HG03457 (cell line): ENCODE measurements around the gene CKB.

ENCODE experiments used
- ATAC-seq: cut with Tn5 transposase; IDR thresholded peaks from one replicate; pipeline ENCODE4 v1.9.1; 2021; ENCODE audit warnings: moderate number of reproducible peaks; ENCODE audit not compliant: unreplicated experiment

The CKB gene

DNA sequence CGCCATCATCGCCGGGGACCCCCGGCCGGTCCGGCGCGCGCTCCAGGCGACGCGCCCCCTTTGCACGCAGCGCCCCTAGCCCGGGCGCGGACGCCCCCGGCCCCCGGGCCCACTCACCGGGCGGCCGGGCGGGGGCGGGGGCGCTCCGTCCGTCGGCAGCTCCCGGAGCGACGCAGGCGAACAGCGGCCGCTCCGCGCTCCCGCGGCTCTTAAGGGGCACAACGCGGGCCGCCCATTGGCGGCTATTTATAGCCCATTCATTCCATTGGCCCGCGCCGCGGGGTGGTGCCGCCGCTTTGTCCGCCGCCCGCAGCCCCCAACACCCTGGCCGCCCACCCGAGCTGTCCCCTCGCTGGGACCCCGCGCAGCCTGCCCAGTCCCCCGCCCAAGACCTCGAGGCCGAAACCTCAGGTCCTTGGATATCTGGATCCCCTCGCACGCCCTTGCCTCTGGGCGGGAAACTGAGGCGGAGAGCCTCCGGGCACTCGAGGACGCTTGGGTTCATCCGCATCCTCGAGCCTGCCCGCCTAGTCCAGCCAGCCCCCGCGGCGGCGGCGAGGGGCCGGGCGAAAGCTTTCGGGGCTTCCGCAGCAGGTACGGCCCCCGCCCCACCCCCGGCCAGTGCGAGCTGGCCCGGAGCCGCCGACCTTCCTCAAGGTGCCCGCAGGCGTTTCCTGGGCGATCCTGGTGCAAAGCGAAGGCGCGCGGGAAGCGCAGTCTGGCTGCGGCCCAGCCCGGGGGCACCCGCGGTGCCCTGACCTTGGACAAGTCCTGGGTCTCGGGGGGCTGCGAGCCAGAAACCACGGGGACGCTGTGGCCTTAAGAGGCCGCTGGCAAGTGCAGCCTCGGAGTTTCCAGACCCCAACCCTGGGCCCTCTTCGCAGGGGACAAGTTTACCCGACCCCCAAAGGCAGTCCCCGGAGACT is at the start of gene CKB:
CKB (minus strand) TSS at position 182 of the 926 bp plus-strand sequence. CDS start 337 bp downstream, outside the sequence.
- no peak for ATAC-seq

DNA sequence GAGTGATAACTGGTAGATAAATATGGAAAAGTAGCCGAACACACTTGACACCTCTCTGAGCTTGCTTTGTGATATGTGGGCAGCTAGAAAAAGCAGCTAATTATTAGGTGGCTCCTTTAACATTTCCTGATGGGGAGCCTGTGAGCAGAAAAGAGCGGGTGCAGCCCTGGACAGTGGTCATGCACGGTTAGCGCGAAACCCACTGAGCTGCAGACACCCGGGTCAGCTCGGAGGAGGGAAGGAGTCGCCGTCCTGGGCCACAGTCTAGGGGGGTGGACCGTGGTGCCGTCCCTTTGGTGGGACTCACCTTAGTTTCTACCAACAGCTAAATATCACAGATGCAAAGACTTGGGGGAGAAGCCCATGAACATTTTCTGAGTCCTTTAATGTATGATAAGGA is 46.8 kb upstream of the CKB start:
- ATAC-seq = no peak

DNA sequence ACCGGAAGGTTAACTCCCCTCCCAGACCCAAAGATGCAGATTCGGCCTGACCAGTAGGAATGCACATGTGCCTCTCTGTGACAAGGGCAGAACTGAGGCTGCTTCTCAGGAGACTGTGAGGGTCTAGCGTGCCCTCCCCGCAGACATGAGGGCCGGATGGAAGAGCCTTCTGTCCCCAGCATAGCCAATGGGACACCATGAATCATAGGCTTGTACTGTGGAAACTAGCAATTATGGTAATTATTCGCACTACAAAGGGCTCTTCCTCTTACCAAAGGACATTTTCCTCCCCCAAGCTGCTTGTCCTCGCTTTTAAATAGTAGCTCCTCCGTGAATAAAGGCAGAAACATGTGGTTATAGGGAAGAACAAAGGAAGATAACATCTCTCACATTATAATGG is 46.3 kb upstream of the CKB start:
- no peak for ATAC-seq

DNA sequence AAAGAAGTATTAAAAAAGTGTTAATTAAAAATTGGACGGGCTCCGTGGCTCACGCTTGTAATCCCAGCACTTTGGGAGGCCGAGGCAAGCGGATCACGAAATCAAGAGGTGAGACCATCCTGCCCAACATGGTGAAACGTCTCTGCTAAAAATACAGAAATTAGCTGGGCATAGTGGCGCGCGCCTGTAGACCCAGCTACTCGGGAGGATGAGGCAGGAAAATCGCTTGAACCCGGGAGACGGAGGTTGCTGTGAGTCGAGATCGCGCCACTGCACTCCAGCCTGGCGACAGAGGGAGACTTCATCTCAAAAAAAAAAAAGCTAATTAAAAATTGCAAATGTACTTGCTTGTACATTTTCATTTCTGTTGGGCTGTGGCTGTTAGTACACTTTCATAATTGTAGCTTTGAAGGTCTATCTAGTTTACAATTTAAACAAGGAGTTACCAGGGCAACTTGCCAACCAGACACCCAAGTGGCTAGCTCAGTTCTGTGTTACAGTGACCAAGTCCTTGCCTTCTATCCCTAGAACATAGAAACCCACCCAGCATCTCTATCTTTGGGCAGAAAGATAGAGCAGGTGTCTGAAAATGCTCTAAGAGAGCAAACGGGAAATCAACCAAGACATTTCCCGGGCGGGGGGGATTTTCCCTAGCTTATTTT is 41.3 kb upstream of the CKB start:
- no peak for ATAC-seq

DNA sequence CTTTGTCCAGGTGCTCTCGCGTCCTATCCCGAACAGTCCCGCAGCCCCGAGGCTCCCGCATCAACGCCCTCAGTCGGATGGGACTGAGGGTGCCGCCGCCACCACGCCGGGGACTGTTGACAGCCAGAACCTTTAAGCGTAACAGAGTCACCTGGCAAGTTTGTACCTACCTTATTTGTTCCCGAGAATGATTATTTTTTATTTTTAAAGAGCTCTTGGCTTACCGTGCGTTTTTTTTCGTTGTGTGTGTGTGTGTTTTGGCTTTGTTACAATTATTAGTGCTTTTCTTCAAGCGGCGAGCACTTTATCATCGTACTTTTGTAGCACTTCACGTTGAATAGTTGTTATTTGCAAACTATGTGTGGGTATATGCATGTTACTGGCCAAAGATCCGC is 40.6 kb upstream of the CKB start:
- no peak for ATAC-seq

DNA sequence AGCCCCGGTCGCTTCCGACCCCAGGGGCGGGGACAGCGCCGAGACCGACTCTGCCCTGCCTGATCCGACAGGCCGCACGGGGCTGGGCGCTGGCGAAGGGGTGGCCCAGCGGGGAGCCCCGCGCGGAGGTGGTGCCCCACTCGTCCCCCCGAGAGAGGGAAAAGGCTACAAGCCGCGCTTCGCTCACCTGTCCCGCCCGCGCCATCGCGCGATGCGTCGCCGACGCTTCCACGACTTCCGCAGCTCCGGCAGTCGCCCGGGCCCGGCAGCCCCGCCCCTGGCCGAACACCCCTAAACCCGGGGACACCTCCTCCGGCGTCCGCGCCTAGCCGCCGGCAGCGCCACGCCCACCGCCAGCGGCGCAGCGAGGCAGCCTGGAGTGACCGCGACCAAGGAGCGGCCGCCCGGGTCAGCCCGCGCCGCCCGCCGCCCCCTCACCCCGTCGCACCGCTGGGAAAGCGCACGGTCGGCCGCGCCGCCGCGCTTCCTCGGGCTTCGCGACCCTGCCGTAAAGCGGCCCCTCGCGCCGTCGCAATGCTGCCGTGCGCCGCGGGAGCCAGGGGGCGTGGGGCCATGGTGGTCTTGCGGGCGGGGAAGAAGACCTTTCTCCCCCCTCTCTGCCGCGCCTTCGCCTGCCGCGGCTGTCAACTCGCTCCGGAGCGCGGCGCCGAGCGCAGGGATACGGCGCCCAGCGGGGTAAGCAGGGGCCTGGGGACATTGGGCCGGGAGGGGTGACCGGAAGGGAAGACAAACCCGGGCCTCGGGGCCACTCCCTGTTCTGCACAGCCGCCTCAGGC is 40.0 kb upstream of the CKB start, which contains the start of the genes BAG5 and COA8:
BAG5 (minus strand) TSS at position 229 of the 797 bp plus-strand sequence. CDS start 1,493 bp downstream, outside the sequence.
COA8 (plus strand) TSS at position 532 of the 797 bp plus-strand sequence; CDS start at position 574, 42 bp downstream.
- ATAC-seq = peak; percentile 58

DNA sequence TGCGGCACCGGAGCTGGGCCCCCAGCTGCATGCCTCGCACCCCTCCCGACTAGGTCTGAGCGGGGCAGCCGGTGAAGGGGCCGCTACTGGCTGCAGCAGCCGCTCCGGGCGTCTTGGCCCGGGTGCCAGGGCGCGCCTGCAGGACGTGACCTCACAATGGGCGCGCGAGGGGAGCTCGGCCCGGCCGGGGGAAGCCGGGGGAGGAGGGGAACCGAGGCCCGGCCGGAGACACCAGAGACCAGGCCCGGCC is 39.5 kb upstream of the CKB start:
- ATAC-seq = peak; percentile 26

DNA sequence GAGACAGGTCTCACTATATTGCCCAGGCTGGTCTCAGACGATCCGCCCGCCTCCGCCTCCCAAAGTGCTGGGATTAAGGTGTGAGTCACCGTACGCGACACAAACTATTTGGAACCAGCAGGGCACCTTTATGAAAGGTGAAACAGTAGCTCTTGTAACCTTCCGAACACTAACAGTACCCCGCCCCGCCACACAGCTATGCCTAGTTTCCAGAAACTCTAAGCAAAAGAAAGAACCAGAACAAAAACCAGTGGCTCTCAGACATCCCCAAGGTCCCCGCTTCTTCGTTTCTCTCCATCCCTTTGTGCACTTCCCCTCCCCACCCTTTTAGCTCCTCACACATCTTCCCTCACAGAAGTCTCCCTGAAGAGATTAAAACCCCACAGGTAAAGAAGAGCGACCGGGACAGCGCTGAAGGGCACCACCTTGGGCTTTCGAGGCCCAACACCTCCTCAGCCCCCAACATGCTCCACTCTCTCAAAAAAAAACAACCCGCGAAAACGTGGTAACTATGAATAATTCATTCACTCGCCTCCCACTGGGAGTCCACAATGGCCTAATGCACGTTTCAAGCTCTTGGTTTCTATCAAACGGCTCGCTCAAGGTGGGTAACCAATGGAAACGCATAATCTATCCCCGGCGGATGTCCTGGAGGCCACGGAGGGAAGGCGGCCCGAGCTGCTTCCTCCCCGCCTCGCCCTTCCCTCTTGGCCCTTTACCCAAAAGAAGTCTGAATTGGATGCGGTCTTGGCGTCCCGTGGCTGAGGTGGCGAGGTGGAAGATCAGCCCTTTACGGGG is 39.0 kb upstream of the CKB start:
- ATAC-seq = no peak

DNA sequence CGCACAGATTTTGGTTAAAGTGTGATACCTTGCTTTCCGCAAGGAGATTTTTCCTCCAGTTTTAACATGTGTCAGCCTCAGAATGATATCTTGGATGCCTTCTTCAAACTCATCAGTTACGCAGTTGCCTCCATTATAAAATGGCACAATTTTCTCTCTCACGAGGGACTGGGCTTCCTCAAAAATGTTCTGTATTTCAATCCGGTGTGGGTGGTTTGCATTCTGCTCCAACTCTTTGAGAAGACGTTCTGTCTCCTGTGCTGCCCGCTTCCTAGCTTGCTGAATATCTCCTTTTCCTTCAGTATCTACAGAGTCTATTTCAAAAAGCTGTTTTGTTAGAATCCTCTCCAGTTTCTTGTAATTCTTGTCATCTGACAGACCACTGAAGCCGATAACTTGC is 38.1 kb upstream of the CKB start:
- no peak for ATAC-seq

DNA sequence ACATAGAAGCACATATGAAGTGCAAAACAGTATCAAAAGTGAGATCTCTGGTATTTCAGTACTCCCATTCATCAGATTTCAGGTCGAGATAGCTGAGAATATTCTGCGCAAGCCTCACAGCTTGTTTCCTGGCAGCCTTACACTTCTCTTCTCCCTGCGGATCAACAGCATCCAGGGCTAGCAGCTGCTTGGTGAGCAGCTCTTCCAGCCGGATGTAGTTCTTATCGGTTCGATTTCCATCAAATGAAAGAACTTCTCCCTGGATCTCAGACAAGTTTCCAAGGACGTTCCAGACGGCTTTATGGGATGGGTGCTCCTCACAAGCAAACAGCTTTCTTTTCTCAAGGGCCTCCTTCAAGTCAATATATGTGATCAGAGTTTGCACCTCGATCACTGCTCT is 37.1 kb upstream of the CKB start:
- no peak for ATAC-seq

DNA sequence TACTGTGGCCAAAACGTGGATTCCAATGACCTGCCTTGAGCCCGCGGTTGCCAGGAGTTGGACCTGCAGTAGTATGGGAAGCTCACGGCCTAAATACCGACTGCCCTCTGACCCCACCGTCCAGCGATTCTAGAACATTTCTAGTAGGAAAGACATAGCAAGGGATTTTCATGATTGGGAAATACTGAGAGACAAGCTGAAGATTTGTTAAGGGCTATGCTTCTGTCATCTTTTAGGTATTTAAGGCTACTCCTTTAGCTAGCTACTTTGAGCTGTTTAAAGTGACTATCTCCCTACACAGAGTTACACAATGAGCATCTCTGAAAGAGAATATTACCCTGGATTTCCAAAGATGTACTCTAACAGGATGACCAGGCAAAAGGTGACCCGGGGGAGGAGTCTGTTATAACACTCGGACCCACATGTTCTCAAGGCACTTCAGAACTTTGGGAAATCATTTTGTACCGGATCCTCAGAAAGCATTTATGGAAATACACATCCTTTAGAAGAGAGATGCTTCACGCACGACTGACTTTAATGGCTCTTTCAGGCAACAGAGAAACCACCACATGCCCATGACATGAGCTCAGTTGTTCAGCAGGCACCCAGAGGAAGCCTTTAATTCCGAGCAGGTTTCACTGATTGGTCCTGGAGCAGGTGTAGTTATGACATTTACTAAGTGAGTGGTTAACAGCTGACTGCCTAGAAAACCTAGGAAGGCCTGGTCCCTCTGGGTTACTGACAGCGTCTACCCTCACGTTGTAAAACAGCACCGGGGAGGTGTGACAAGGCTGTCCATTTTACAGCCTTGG is 35.6 kb upstream of the CKB start:
- ATAC-seq = no peak

DNA sequence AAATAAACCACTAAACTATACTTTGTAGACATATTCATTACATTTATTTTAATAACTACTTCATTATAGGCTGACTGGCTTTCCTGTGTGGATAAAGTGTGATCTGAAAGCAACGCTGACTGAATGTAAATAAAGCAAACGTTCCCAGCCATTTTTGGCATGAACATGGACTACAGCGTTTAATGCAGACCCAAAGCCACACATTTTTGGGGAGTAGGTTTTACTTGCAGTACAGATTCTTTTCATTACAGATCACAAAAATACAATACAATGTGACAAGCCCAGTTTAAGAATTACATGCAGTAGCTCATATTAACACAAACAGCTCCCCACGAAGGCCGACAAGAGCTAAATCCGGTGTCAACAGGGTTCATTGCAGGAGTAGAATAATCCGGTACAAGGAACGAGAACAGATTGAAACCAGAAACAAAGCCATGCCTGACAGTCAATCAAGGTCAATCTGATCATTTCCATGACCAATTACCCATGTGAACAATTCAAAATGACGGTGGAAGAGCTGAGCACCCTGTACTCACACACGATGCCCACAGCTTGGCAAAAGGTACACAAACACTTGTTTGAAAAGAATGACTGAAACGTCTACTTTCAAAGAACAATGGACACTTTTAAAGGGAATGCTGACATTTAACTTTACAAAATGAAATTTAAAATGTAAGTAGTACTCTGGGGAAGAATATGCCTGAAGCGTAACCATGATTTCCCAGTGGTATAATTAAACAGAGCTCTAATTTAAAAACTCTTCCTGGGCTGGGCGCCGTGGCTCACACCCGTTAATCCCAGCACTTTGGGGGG is 34.5 kb upstream of the CKB start:
- ATAC-seq = no peak

DNA sequence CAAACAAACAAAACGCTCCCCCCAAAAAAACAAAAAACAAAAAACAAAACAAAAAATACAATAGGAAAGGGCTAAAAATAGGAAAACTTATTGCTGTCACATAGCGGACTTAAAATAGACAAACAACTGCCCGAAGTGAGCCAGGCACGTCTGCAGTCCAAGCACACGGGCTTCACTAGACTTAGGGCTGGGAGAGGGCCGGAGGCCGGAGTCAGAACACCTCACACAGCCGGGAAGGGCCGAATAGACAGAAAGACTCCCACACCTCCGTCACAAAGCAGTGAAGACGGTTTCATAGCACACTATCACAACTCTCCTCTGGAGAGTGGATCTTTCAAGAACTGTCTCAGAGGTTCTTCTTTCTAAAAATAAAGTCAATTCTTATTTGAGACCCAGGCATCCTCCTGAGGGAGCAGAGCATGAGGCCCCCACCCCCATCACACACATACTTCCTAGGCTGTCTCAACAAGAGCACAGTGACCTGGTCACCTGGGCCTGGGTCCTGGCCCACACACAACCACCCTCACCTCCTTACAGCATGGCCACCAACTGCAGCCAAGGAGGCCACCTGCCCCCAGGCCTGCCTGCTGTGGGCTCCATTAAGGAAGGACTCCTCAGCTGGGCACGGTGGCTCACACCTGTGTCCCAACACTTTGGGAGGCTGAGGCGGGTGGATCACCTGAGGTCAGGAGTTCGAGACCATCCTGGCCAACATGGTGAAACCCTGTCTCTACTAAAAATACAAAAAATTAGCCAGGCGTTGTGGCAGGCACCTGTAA is 33.1 kb upstream of the CKB start:
- no peak for ATAC-seq

DNA sequence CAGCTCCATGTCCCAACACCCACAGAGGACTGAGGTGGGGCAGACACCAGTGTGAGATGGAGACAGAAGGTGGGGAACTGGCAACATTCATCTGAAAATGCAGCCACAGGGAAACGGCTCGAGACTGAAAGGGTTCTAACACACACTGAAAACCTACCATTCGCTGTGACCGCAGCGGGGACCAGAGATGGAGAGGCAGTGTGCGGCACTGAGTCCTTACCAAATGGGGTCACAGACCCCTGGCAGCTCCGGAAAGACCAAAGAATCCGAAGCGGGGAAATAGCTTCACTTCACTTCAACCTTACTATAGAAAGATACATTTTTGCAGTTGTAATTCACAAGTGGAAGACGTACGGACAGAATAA is 30.2 kb upstream of the CKB start:
- ATAC-seq = no peak

DNA sequence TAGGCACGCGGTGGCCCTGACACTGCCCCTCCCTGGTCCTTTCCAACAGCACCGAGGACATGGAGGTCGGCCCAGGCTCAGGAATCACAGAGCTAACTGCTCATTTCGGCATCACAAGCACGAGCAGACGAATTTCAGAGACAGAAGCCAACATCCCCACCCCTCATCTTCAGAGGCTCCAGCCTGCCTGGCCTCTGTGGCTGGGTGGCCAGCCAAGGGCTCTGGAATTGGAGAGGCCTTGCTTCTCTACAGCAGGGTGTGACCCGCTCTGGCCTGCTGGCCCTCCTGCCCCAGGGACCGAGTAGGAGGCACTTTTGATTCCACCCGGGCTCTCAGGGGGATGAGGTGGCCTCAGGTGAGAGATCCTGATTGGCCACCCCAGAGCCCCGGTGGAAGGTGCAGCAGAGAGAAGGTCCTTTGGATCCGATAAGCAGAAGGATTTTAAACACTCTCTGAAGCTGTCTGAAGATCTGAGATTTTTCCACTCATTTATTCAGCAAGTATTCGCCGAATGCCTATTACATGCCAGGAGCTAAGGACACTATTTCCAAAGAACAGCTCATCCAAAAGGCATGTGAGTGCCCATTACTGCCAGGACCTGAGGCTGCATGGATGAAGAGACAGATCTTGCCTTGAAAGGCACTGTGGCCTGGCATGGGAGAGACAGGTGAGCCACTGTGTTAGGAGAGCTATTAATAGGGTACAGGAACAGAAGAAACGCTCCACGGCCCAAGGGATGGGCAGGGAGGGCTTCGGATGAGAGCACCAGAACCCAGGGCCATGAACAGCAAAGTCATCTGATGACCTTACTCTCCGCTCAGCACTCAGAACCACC is 29.6 kb upstream of the CKB start:
- ATAC-seq = no peak

DNA sequence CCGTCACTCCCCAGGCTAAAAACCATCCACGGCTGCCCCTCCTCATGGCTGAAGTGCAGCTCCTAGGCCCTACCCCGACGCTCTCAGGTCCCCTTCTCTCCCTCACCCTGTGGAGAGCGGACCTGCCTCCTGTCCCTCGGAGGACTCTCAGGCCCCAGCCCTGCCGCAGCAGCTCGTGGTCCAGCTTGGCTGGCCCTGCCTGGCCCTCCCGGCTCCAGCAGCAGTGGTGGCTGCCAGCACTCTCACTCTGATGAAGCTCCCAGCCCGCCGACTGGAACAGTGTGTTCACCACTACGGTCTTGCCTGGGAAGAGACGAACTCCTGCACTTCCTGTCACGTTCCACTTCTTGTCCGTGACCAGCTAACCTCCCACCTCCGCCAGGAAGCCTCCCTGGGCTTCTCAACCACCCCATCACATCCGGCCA is 28.7 kb upstream of the CKB start:
- no peak for ATAC-seq
